ENCODE measurements around the gene ILF2.
"Not testable (repeated sequence)": the region's sequence is repeated elsewhere in the genome, so short reads cannot be mapped to it uniquely, and the experiment has no call there.

The ILF2 gene

GRCh38 chr1:153648000-153648643, 22.7 kb downstream of the ILF2 start:
- no peak for DNase-seq

GRCh38 chr1:153647346-153647714, 23.5 kb downstream of the ILF2 start:
- no peak for DNase-seq

GRCh38 chr1:153646672-153647345, 24.0 kb downstream of the ILF2 start:
- no peak for DNase-seq

- DNase-seq, result no peak
Measured at GRCh38 chr1:153643816-153644215, 27.0 kb downstream of the ILF2 start.

- DNase-seq, result no peak
Measured at GRCh38 chr1:153643100-153643499, 27.7 kb downstream of the ILF2 start.

GRCh38 chr1:153642161-153642560, 28.6 kb downstream of the ILF2 start:
- DNase-seq, result no peak

- no peak for DNase-seq
Measured at GRCh38 chr1:153640861-153641260, 29.9 kb downstream of the ILF2 start.

- DNase-seq, result not testable (repeated sequence)
Measured at GRCh38 chr1:153640213-153640612, 30.6 kb downstream of the ILF2 start.

GRCh38 chr1:153639280-153639679, 31.5 kb downstream of the ILF2 start:
- no peak for DNase-seq

- no peak for DNase-seq
Measured at GRCh38 chr1:153638261-153638660, 32.5 kb downstream of the ILF2 start.

- no peak for DNase-seq
Measured at GRCh38 chr1:153636312-153636711, 34.5 kb downstream of the ILF2 start.

- DNase-seq, result no peak
Measured at GRCh38 chr1:153635872-153636271, 34.9 kb downstream of the ILF2 start.

GRCh38 chr1:153633754-153634665, 36.8 kb downstream of the ILF2 start, which contains the start of gene CHTOP:
Gene CHTOP (plus strand): TSS chr1:153634066. CDS start chr1:153636589, 2,523 bp downstream.
- DNase-seq, result peak; percentile 92

- no peak for DNase-seq
Measured at GRCh38 chr1:153633161-153633753, 37.5 kb downstream of the ILF2 start.

- no peak for DNase-seq
Measured at GRCh38 chr1:153631047-153632022, 39.5 kb downstream of the ILF2 start.

GRCh38 chr1:153630384-153630783, 40.4 kb downstream of the ILF2 start:
- no peak for DNase-seq

- DNase-seq, result no peak
Measured at GRCh38 chr1:153629971-153630370, 40.8 kb downstream of the ILF2 start.

- DNase-seq, result no peak
Measured at GRCh38 chr1:153629343-153629665, 41.5 kb downstream of the ILF2 start.

GRCh38 chr1:153628638-153629342, 42.0 kb downstream of the ILF2 start:
- no peak for DNase-seq

GRCh38 chr1:153627715-153628626, 42.8 kb downstream of the ILF2 start, which contains the start of gene S100A1:
Gene S100A1 (plus strand): TSS chr1:153628434. CDS start chr1:153630522, 2,088 bp downstream.
- DNase-seq, result no peak

Data from GOT3 (cell line).